ENCODE results near the gene NUP85. TPM values are rescaled to one million over a fixed set of nuclear protein-coding genes. Genes with fewer than 3 reads are reported as not detected.

NUP85 gene
- polyA plus RNA-seq, 1 experiment: 31.5 TPM

- no peak for TF ChIP-seq CTCF (IDR thresholded peaks at IDR 0.05; ENCODE audit: low read depth, low read length)
- DNase-seq (ENCODE audit: low read depth, low spot score): no peak
- ChIA-PET CTCF (interaction anchor here (0.5 to 4.5 kb wide), 9 partner anchors 9 to 146 kb away, joined by 3 to 70 read pairs (median 4); partner anchors contain the start of genes GGA3 and MRPS7), POLR2A (interaction anchor here (1.3 to 3.1 kb wide), 3 partner anchors 8 to 163 kb away, joined by 6 to 29 read pairs (median 24); partner anchors contain the start of genes GGA3, MRPS7 and SLC25A19)
- H3K27me3 ChIP-seq (ENCODE audit: control insufficient read depth, insufficient read depth, low read length): no peaks in the 10 kb centered on the region
- H3K9me3 ChIP-seq (ENCODE audit: control insufficient read depth, insufficient read depth, low read length): no peaks in the 10 kb centered on the region; the same call in 1 of the 2 replicates
- H3K27ac ChIP-seq (ENCODE audit: low read depth, low read length): no peak overlapping the region
- H3K4me3 ChIP-seq (ENCODE audit: low read depth, low read length): peak overlapping the region; percentile 78
These were observed 64.4 kb downstream of the NUP85 start for GRCh38 chr17:75269844-75270217.

DNA sequence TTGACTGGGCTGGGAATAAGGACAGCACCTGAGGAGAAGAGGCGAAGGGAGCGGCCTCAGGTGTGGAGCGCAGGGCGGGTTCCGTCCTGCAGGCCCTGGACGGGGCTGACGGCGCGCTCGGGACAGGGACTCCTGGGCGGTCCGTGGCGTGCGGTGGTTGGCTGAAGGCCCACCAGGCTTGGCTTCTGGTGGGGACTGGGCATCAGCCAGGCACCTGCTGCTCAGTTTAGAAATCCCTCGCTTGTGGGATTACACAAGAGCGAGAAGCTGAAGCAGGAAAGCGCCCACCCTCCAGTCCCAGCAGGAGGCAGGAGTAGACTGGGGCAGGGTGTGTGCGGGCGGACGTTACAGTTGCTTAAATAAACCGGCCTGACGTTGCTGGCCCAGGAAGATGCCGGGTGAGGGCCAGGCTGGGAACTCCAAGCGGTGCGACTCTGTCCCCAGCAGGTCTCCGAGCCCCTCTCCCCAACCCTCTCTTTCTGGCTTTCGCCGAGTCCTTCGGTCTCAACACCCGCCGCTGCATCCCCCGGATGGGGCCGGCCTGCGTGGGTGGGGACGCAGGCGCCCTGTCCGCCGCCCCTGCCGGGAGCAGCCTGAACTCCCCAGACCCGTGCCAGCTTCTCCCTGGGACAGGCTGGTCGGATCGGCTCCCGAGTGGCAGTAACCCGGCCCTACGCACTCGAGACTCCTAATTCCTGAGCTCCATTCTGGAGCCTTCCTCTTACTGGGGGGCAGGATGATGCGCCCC lies 64.9 kb downstream of the NUP85 start:
- H3K4me3 ChIP-seq (ENCODE audit: low read depth, low read length): peak overlapping the region; percentile 78
- peak overlapping the region; percentile 57 for H3K27ac ChIP-seq (ENCODE audit: low read depth, low read length)
- ChIA-PET CTCF (interaction anchor here (0.5 to 4.5 kb wide), 47 partner anchors 9 to 309 kb away, joined by 3 to 70 read pairs (median 4); partner anchors contain the start of genes GGA3, GRB2, MRPS7 and SLC25A19), POLR2A (interaction anchor here (0.6 to 3.1 kb wide), 9 partner anchors 9 to 612 kb away, joined by 3 to 29 read pairs (median 4); partner anchors contain the start of genes GGA3, GRB2, MRPS7 and NUP85)
- TF ChIP-seq CTCF (IDR thresholded peaks at IDR 0.05; ENCODE audit: low read depth, low read length): peak; percentile 53
- no peaks in the 10 kb centered on the region; the same call in 1 of the 2 replicates for H3K9me3 ChIP-seq (ENCODE audit: control insufficient read depth, insufficient read depth, low read length)
- no peak for DNase-seq (ENCODE audit: low read depth, low spot score)
- no peaks in the 10 kb centered on the region for H3K27me3 ChIP-seq (ENCODE audit: control insufficient read depth, insufficient read depth, low read length)

GRCh38 chr17:75270966-75271232 lies 65.4 kb downstream of the NUP85 start, which contains the start of gene MIF4GD:
Gene MIF4GD (minus strand): TSS chr17:75271231. CDS start chr17:75270195, 1,036 bp downstream.
- Histone ChIP-seq H3K9me3 (ENCODE audit: control insufficient read depth, insufficient read depth, low read length) (no peaks in the 10 kb centered on the region; the same call in 1 of the 2 replicates), H3K27ac (ENCODE audit: low read depth, low read length) (peak within 1 kb of the TSS; percentile 57), H3K27me3 (ENCODE audit: control insufficient read depth, insufficient read depth, low read length) (no peaks in the 10 kb centered on the region), H3K4me3 (ENCODE audit: low read depth, low read length) (peak within 1 kb of the TSS; percentile 78)
- no peak for TF ChIP-seq CTCF (IDR thresholded peaks at IDR 0.05; ENCODE audit: low read depth, low read length)
- ChIA-PET CTCF (interaction anchor here (0.5 to 4.5 kb wide), 46 partner anchors 9 to 310 kb away, joined by 3 to 70 read pairs (median 4); partner anchors contain the start of genes GGA3, GRB2, MRPS7 and SLC25A19), POLR2A (interaction anchor here (0.6 to 3.1 kb wide), 8 partner anchors 9 to 612 kb away, joined by 3 to 29 read pairs (median 4); partner anchors contain the start of genes GGA3, GRB2, MRPS7 and NUP85)
- no peak for DNase-seq (ENCODE audit: low read depth, low spot score)

DNA sequence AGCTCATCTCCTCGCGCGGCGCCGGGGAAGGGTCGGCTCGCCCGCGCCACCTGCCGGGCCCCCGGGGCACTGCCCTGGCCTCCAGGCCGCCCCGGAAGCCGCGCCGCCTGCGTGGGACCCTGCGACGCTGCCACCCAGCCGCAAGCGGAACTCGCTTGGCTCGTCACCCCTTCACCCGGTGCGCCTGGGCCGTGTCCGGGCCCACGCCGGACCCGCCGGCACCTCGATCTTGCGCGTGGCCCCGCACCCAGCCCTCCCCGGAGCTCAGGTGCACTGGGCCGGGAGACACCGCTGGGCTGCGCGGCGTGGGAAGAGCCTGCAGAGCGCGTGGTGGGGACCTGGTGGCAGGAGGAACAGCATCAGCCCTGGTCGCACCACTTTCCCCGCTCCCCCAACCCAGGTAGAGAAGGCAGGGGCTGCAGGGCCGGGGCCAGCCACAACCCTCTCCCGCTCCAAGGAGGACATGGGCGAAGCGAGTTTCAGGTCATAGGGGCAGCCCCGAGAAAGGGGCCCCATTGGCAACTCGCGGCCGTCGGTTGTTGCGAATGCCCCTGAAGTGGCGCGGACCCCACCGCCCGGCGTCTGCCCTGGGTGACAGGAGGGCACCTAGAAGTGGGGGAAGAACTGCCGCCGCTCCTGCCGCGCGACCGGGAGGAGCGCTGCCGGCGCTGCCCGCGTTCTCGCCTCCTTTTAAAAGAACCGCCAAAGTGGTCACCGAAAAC lies 65.9 kb downstream of the NUP85 start:
- Histone ChIP-seq H3K9me3 (ENCODE audit: control insufficient read depth, insufficient read depth, low read length) (no peaks in the 10 kb centered on the region; the same call in 1 of the 2 replicates), H3K27ac (ENCODE audit: low read depth, low read length) (no peak overlapping the region), H3K27me3 (ENCODE audit: control insufficient read depth, insufficient read depth, low read length) (no peaks in the 10 kb centered on the region), H3K4me3 (ENCODE audit: low read depth, low read length) (peak overlapping the region; percentile 68)
- TF ChIP-seq CTCF (IDR thresholded peaks at IDR 0.05; ENCODE audit: low read depth, low read length): peak; percentile 44
- POLR2A ChIA-PET: interaction anchor here (0.6 to 3.1 kb wide), 7 partner anchors 10 to 611 kb away, joined by 3 to 29 read pairs (median 4); partner anchors contain the start of genes GGA3, GRB2, MRPS7 and NUP85
- CTCF ChIA-PET: interaction anchor here (0.5 to 4.5 kb wide), 48 partner anchors 8 to 310 kb away, joined by 3 to 70 read pairs (median 4); partner anchors contain the start of genes GGA3, GRB2, MRPS7 and SLC25A19
- no peak for DNase-seq (ENCODE audit: low read depth, low spot score)

All from AG04450 (cell line).